K562 (cell line): Measurements from ENCODE around the gene LAGE3. TPM values are rescaled to one million over a fixed set of nuclear protein-coding genes. Genes with fewer than 3 reads are reported as not detected.
A peak's percentile ranks its signal among the peaks of the same experiment; 100 is the strongest.

ENCODE experiments used
- CCNT2 ChIP-seq: IDR thresholded peaks from 2 replicates; pipeline ENCODE4 v1.6.1; 2011; ENCODE audit warnings: borderline replicate concordance, low read depth, mild to moderate bottlenecking, moderate library complexity, mixed read lengths, low read length; ENCODE audit not compliant: insufficient read length; ENCODE audit errors: extremely low read depth
- CHD1 ChIP-seq: fragments of 200-600 bp; sonication (generic); IDR thresholded peaks from one replicate; pipeline ENCODE4 v1.6.1; 2012; ENCODE audit warnings: mild to moderate bottlenecking, moderate library complexity, low read length, inconsistent platforms
- HDGF ChIP-seq: fragments of 450-650 bp; IDR thresholded peaks from 2 replicates; pipeline ENCODE4 v1.6.1; 2016
- MAZ ChIP-seq, 2 experiments: fragments of 450-650 bp in 1 of 2; sonication (generic) in 1 of 2; formaldehyde crosslinking; IDR thresholded peaks in 1 of 2; conservative IDR thresholded peaks in 1 of 2; 2 replicates each; pipeline versions ENCODE4 v1.4.0 to v1.5.0; 2020; ENCODE audit warnings: mild to moderate bottlenecking in 1 of 2, missing genetic modification reagents in 1 of 2
- MCM5 ChIP-seq: fragments of 450-650 bp; IDR thresholded peaks from 2 replicates; pipeline ENCODE4 v1.6.1; 2016; ENCODE audit warnings: low read depth
- MIER1 ChIP-seq: fragments of 450-650 bp; IDR thresholded peaks from 2 replicates; pipeline ENCODE4 v1.6.1; 2016; ENCODE audit warnings: antibody characterized with exemption, mild to moderate bottlenecking, low read depth
- NR2C2 ChIP-seq, 2 experiments: fragments of 200-800 bp in 1 of 2; sonication (Bioruptor generic) in 1 of 2; sonication (generic) in 1 of 2; formaldehyde crosslinking in 1 of 2; IDR thresholded peaks; 2 replicates each; pipeline versions ENCODE4 v1.6.1 to v1.8.0; 2016 to 2022; ENCODE audit warnings: mild to moderate bottlenecking in 1 of 2, missing compliant biosample characterization in 1 of 2, missing genetic modification characterization in 1 of 2, missing genetic modification reagents in 1 of 2
- SMARCE1 ChIP-seq: fragments of 450-650 bp; IDR thresholded peaks from 2 replicates; pipeline ENCODE4 v1.7.1; 2016; ENCODE audit warnings: mild to moderate bottlenecking
- ZNF695 ChIP-seq: fragments of 450-650 bp; formaldehyde crosslinking; IDR thresholded peaks from 2 replicates; pipeline ENCODE4 v1.4.0; 2020; ENCODE audit warnings: mild to moderate bottlenecking, moderate library complexity
- polyA plus RNA-seq, 8 experiments: library from polyadenylated mRNA; depleted of rRNA in 4 of 8; stranded (reverse) in 5 of 8; unstranded in 3 of 8; fragments of >200 nt; fragmentation: Nextera tagmentation in 2 of 8; fragmentation: Illumina TruSeq in 1 of 8; extraction: Ambion mirVana in 2 of 8; extraction: Trizol in 1 of 8; gene quantifications; 2 replicates each; pipeline versions ENCODE4 v1.2.1 to v1.2.3, GENCODE V29; 2011 to 2014; ENCODE audit warnings: inconsistent platforms in 1 of 8, missing spikeins in 1 of 8
- total RNA-seq, 7 experiments: library from RNA; depleted of rRNA in 6 of 7; stranded (reverse); fragments of >200 nt in 6 of 7; fragmentation: Illumina TruSeq in 2 of 7; extraction: Trizol in 2 of 7; gene quantifications; 2 replicates each; pipeline versions ENCODE4 v1.2.1 to v1.2.3, GENCODE V29; 2011 to 2021; ENCODE audit warnings: low replicate concordance in 1 of 7
- TF ChIP-seq, protein P1 (sequence below): fragments of 250-450 bp; sonication (Bioruptor Pico); IDR thresholded peaks from 2 replicates; pipeline ENCODE4 v1.4.0; 2020; ENCODE audit warnings: mild to moderate bottlenecking, moderate library complexity
- TF ChIP-seq, protein P2 (sequence below), 2 experiments: IDR thresholded peaks in 1 of 2; conservative IDR thresholded peaks in 1 of 2; 2 replicates each; pipeline ENCODE4 v1.6.1; 2016; ENCODE audit warnings: low read depth in 2 of 2, mild to moderate bottlenecking in 1 of 2, missing compliant biosample characterization in 1 of 2, missing genetic modification characterization in 1 of 2, moderate library complexity in 1 of 2
- TF ChIP-seq, protein P3 (sequence below), 2 experiments: fragments of 450-650 bp in 1 of 2; sonication (generic) in 1 of 2; formaldehyde crosslinking in 1 of 2; IDR thresholded peaks in 1 of 2; conservative IDR thresholded peaks in 1 of 2; 2 replicates each; pipeline versions ENCODE4 v1.6.1 to v1.8.1; 2016 to 2023; ENCODE audit warnings: mild to moderate bottlenecking in 2 of 2, moderate library complexity in 2 of 2, inconsistent platforms in 1 of 2, missing genetic modification reagents in 1 of 2
- TF ChIP-seq, protein P4 (sequence below): sonication (generic); formaldehyde crosslinking; IDR thresholded peaks from 2 replicates; pipeline ENCODE4 v1.9.0; 2022; ENCODE audit warnings: mild to moderate bottlenecking, missing genetic modification reagents
- TF ChIP-seq, protein P5 (sequence below): fragments of 450-650 bp; IDR thresholded peaks from 2 replicates; pipeline ENCODE4 v1.6.1; 2018; ENCODE audit not compliant: partially characterized antibody

Gene LAGE3
- total and polyA plus RNA-seq, 9 of the 15 experiments (the other 6 are each of a cell fraction or from before 2014, with no cell fraction given): 28.2 to 125 (median 35.8) TPM

DNA sequence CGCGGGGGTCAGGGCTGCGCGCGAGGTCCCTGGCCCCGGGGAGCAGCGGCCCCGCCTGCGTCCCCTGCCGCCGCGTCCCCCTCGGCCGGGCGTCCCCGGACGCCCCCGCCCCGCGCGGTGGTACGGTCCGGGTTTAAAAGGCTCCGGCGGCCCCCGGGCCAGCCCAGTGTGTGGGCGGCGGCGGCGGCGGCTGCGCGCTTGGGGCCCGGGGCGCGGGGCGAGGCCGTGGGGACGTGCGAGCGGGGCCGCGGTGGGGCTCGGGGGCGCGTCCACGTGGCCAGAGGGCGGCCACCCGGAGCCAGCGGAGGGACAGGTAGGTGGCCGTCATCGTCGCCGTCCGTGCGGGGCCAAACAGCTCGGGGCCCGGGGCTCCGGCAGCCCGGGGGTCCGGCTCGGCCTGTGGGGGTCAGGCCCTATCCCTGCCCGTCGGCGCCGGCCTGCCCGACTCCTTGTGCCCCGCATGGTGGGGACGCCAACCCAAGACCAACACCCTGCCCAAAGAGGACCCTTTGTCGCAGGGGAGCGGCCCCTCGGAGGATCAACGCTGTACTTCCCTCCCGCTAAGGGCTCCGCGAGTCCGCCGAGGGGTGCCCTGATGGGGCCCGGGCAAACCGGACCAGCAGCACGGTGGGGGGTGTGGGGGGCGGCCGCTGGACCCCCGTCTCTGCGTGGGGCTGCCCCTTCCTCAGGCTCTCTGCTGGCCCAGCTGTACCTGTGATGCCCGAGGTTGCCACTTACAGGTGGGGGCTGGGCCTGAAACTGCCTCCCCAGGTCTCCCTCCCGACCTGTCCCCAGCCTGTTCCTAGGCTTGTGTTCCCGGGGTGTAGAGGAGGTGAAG, 20.7 kb downstream of the LAGE3 start, which contains the start of gene PLXNA3 (continued):
- TF ChIP-seq CCNT2 (peak; percentile 61), ZNF695 (no peak), MCM5 (no peak), CHD1 (no peak), SMARCE1 (no peak), NR2C2 (CRISPR knock-in tag; IDR thresholded peaks at IDR 0.05) (no peak), NR2C2 (tag; IDR thresholded peaks at IDR 0.05) (peak; percentile 44; the same call in 1 of the 2 replicates), HDGF (no peak), MIER1 (no peak), MAZ (CRISPR knock-in tag; conservative IDR thresholded peaks at IDR 0.05 in 1 of 2, IDR thresholded peaks at IDR 0.05 in 1 of 2) (0 out of 4 replicates have a peak, but pooled peaks of 1 of the 2 experiments have one; percentile 14)
- TF ChIP-seq, protein P1, sequence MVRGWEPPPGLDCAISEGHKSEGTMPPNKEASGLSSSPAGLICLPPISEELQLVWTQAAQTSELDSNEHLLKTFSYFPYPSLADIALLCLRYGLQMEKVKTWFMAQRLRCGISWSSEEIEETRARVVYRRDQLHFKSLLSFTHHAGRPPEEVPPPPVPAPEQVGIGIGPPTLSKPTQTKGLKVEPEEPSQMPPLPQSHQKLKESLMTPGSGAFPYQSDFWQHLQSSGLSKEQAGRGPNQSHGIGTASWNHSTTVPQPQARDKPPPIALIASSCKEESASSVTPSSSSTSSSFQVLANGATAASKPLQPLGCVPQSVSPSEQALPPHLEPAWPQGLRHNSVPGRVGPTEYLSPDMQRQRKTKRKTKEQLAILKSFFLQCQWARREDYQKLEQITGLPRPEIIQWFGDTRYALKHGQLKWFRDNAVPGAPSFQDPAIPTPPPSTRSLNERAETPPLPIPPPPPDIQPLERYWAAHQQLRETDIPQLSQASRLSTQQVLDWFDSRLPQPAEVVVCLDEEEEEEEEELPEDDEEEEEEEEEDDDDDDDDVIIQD (CRISPR knock-in tag): no peak
- TF ChIP-seq, protein P2, sequence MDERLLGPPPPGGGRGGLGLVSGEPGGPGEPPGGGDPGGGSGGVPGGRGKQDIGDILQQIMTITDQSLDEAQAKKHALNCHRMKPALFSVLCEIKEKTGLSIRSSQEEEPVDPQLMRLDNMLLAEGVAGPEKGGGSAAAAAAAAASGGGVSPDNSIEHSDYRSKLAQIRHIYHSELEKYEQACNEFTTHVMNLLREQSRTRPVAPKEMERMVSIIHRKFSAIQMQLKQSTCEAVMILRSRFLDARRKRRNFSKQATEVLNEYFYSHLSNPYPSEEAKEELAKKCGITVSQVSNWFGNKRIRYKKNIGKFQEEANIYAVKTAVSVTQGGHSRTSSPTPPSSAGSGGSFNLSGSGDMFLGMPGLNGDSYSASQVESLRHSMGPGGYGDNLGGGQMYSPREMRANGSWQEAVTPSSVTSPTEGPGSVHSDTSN (CRISPR knock-in tag; IDR thresholded peaks at IDR 0.05; ENCODE audit: low read depth): no peak
- TF ChIP-seq, protein P2 (tag; conservative IDR thresholded peaks at IDR 0.05; ENCODE audit: low read depth): no peak
- TF ChIP-seq, protein P3, sequence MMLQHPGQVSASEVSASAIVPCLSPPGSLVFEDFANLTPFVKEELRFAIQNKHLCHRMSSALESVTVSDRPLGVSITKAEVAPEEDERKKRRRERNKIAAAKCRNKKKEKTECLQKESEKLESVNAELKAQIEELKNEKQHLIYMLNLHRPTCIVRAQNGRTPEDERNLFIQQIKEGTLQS (IDR thresholded peaks at IDR 0.05): no peak
- TF ChIP-seq, protein P3 (CRISPR knock-in tag; conservative IDR thresholded peaks at IDR 0.05): no peak
- TF ChIP-seq, protein P4, sequence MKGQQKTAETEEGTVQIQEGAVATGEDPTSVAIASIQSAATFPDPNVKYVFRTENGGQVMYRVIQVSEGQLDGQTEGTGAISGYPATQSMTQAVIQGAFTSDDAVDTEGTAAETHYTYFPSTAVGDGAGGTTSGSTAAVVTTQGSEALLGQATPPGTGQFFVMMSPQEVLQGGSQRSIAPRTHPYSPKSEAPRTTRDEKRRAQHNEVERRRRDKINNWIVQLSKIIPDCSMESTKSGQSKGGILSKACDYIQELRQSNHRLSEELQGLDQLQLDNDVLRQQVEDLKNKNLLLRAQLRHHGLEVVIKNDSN (CRISPR knock-in tag): no peak
- TF ChIP-seq, protein P5, sequence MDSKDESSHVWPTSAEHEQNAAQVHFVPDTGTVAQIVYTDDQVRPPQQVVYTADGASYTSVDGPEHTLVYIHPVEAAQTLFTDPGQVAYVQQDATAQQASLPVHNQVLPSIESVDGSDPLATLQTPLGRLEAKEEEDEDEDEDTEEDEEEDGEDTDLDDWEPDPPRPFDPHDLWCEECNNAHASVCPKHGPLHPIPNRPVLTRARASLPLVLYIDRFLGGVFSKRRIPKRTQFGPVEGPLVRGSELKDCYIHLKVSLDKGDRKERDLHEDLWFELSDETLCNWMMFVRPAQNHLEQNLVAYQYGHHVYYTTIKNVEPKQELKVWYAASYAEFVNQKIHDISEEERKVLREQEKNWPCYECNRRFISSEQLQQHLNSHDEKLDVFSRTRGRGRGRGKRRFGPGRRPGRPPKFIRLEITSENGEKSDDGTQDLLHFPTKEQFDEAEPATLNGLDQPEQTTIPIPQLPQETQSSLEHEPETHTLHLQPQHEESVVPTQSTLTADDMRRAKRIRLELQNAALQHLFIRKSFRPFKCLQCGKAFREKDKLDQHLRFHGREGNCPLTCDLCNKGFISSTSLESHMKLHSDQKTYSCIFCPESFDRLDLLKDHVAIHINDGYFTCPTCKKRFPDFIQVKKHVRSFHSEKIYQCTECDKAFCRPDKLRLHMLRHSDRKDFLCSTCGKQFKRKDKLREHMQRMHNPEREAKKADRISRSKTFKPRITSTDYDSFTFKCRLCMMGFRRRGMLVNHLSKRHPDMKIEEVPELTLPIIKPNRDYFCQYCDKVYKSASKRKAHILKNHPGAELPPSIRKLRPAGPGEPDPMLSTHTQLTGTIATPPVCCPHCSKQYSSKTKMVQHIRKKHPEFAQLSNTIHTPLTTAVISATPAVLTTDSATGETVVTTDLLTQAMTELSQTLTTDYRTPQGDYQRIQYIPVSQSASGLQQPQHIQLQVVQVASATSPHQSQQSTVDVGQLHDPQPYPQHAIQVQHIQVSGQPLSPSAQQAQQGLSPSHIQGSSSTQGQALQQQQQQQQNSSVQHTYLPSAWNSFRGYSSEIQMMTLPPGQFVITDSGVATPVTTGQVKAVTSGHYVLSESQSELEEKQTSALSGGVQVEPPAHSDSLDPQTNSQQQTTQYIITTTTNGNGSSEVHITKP: no peak
